HG02798 (cell line): ENCODE data around the gene CADPS2.

ENCODE experiments used
- ATAC-seq: cut with Tn5 transposase; IDR thresholded peaks from one replicate; pipeline ENCODE4 v1.9.1; 2021; ENCODE audit warnings: mild to moderate bottlenecking; ENCODE audit not compliant: unreplicated experiment, poor library complexity

CADPS2 gene

DNA sequence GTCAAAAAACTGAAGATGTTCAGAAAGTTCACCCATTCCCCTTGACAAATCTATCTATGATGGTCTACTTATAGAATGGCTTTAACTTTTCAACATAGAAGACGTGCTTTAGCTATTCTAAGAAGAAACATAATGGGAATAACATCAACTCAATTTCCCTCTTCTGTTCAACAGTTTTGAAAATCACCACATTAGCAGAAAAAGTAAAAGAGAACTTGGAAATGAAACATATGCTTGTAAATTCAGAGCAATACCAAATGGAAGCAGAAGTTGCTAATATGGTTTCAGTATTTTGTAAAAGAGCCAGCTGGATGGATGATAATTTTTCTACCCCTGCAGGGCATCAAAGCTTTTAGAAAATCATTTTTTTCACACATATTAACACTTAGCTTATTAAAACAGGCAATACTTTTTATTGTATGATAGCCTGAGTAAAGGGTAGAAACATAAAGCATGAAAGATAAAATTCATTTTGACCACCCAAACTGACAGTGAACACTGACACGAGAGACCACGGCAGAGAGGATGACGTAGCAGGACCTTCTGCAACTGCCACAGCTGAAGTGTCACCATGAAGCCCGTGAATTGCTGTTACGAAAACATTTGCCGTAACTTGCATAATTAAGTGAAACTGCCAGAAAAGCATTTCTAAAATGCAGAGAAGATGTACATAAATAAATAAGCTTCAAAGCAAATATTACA, 542.5 kb downstream of the CADPS2 start:
- ATAC-seq: no peak

DNA sequence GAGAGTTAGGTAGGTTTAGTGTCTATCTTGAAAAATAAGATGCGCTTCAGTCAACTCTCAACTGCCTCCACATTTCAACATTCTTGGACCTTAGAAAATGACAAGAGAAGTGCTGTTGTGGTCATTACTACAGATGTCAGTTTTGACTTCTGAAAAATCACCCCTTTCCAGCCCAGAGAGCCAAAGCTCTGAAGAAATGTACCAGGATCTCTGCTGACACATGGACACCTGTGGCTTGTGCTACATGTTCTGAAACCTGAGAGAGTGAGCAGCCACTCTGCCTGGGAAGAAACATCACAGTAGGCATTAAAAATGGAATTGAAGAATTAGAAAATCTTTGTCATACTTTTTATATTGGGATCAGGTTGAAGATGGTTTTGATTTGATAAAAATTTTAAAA, 545.8 kb downstream of the CADPS2 start:
- no peak for ATAC-seq

DNA sequence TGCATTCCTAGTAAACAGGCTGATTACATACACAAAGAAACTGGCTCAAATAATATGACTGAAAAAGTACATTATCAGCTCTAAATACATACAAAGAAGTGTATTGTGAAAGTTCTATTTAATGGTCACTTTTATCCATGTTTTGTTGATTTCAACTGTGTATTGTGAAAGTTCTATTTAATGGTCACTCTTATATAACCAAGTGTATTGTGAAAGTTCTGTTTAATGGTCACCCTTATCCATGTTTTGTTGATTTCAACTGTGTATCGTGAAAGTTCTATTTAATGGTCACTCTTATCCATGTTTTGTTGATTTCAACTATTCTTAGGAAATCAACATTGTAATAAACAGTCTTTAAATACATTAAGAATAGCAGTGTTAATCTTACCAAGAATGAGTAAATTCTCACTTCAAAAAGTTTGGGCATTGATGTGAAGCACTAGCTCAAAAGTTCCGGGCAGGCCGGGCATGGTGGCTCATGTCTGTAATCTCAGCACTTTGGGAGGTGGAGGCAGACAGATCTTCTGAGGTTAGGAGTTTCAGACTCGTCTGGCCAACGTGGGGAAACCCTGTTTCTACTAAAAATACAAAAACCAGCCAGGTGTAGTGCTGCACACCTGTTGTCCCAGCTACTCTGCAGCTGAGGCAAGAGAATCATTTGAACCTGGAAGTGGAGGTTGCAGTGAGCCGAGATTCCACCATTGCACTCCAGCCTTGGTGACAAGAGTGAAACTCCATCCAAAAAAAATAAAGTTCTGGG, 546.9 kb downstream of the CADPS2 start:
- ATAC-seq: no peak

GRCh38 chr7:122337011-122337410, 549.2 kb downstream of the CADPS2 start:
- ATAC-seq: no peak

DNA sequence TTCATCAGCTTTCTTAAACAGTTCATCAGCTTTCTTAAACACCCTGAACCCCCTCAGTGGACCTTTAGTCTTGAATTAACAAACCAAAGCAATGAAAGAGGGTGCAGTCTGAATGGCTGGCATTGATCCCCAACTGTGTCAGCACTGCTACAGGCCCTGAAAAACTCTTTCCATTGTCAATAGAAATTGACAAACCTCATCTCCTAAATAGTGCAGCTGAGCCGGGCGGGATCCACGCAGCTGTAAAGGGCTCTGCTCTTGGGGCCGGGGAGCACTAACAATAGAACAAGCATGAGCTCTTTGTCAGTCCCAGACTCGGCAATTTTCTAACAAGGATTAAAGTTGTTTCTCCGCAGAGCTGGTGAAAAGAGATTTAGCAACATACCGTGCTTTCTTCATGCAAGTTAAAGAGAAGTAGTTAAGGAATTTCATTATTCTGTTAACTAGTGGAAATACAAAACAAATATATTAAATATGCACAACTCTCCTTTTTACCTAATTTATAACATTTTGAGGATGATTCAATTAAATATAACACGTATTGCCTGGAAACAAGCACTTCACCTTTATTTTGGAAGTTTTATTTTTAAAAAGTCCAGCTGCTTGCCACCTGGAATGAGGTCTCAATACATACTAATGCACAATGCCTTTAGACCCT, 557.0 kb downstream of the CADPS2 start:
- ATAC-seq: no peak

DNA sequence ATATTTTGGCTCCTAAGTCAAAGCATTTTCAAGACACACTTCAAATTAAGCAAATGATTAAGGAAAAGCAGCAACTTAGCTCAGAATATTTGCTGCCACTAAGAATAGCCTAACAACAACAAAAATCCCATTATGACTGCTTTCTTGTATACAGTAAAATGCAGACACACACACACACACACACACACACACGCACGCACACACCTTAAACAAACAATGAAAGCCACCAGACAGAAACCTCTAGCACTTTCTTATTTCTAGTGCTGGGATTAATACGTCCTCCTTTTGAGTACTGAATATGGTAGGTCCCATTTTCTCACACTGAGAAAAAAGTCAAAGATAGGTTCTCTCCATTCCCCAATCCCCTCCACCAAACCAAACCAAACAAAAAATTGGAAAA, 558.3 kb downstream of the CADPS2 start:
- no peak for ATAC-seq

- no peak for ATAC-seq
Observed at GRCh38 chr7:122316467-122317388, 569.5 kb downstream of the CADPS2 start.

DNA sequence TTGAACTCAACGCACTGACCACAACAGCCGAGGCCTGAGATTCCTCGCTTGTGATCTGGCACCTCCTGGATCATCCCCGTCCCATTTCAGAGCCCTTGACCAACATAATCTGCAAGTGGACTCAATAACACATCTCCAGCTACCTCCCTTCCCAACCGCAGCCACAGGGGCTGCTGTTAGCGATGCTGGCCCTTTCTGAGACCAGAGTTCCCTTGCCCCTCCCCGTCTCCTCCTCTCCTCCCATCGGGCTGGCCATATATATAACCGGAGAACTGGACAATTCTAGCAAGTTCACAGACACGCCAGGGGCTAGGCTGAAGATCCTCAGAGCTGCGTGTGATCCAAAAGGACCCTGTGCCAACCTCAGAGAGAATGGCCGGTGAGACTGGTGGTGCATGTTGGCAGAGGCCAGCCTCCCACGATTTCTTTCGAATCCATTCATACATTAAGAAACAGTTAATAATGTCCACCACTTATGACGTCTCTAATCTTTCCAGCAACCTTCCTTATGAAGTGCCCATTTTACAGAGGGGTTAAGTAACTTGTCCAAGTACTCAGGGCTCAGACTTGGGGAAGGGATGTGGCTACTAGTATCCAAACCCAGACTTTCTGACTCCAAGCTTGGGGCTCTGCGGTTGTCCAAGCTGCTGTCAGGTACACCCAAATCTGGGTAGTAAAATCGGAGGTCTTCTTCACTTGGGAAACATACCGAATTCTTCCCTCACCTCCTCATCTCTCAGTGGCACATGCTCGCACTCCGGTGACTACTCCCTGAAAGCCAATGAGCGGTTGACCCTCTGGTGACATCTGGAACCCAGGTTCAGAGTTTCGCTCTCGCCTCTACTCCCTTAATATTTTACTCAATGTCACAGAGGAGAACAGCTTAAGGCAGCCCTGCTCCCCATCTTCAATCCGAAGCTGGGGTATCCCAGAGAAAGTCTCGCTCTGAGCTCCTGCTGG, 570.5 kb downstream of the CADPS2 start:
- ATAC-seq: no peak

DNA sequence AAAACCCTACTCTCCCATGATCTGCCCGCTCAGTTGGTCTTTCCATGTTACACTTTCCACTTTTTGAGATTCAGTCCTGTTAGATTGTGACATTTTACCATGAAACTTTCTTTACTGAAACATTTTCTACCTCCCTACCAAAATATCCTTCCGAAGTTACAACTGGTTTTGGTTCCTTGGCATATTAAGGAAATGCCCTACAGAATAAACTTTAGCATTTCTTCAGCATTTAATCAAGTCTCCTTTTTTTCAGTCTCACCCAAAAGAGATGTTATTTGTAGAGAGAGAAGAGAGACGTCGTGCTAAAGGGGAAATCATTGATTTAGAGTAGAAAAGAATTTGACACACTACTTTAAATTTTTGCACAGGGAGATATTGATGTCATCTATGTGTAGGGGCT, 572.0 kb downstream of the CADPS2 start:
- no peak for ATAC-seq

DNA sequence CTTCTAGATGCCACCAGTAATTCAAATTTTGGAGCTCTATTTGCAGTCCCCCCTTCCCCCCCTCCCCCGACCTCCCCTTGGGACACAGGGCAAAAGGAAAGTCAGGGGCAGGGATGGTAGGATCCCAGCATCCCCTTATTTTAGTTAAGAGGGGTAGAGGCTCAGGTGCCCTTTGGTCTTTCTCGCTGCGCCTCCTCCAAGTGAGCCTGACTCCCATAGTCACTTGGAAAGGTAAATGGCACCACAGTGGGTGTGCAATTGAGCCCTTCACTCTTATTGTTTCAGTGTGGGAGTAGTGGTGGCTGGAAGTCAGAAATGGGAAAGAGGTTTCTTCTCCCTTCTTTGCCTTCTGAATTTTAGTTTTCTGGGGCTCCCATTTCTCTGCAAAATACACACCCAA, 573.5 kb downstream of the CADPS2 start:
- ATAC-seq: no peak

DNA sequence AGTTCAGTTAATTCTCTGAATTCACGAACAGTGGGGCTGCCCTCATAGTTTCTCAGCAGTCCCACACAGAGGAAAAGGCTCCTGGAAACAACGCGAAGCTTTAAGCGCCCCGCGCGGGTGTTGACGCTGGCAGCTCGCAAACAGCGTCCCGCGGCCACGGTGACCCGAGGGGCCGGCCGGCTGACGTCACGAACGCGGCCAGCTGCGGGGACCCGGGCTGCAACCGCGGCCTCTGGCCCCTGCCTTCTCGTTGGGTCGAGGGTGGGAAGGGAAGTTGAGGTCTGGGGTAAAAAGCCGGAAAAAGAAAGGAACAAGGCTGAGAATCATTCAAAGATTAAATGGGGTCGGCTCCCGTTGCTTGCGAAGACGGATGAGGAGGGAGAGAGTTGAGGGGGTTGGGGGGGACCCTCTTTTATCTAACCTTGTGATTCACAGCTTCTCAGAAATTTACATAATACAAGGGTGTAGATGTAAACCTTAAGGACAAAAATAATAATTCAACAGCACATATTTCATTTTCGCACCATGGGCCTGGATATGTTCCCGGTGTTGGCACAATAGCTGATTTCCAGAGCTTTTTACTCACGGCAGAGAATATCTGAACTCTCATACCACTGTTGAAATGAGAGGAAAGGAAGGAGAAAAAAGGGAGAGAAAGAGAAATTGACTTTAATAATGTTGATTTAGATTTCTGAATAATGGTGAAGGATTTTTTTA, 574.4 kb downstream of the CADPS2 start:
- no peak for ATAC-seq

DNA sequence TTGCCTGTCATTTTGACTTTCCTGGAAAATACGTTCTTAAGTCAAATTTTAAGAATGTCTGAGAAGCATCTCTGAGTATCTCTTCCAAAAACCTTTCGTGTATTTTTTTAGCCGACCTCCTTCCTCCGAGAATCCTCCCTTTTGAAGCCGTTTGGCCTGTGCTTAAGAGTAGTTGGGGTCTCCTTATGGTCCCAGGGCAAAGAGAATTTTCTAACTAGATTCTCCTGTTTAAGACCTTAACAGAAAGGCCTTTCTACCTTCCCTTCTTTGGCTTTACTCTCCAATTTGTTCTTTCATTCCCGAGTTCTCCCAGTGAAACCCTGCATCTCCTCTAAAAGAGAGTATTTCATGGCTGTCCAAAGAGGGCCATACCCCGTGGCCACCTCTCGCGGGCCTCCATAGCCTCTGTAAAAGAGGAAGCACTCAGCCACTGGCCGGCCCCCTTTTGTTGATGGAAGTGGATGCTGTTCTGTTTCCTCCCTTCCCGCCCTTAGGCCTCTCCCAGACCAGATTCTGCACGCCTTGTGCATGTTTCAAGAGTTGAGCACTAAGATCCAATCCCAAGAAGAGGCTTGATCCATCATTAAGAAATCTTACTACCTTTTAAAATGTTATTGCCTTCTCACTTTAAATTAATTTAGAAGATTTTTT, 575.1 kb downstream of the CADPS2 start:
- no peak for ATAC-seq

- peak; percentile 49 for ATAC-seq
Observed at GRCh38 chr7:122310119-122311021, 575.9 kb downstream of the CADPS2 start.

GRCh38 chr7:122309421-122309820, 576.8 kb downstream of the CADPS2 start:
- no peak for ATAC-seq

DNA sequence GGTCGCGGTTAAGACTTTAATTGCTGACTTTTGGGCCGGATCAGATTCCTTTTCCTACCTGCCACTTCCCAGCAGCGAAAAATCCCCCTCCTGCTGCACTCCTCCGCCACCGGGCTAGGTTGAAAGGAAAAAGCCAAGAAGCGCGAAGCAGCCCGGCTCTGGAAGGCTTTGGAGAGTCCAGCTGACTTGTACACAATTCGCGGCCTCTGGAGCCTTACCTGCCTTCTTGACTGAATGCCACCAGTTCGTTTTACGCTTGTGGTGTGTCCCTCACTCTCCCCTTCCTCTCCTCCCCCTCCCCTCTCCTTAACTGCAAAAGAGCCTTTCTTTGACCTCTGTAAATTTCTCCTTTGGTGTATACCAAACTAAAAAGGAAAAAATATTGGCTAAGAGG, 579.0 kb downstream of the CADPS2 start:
- no peak for ATAC-seq

DNA sequence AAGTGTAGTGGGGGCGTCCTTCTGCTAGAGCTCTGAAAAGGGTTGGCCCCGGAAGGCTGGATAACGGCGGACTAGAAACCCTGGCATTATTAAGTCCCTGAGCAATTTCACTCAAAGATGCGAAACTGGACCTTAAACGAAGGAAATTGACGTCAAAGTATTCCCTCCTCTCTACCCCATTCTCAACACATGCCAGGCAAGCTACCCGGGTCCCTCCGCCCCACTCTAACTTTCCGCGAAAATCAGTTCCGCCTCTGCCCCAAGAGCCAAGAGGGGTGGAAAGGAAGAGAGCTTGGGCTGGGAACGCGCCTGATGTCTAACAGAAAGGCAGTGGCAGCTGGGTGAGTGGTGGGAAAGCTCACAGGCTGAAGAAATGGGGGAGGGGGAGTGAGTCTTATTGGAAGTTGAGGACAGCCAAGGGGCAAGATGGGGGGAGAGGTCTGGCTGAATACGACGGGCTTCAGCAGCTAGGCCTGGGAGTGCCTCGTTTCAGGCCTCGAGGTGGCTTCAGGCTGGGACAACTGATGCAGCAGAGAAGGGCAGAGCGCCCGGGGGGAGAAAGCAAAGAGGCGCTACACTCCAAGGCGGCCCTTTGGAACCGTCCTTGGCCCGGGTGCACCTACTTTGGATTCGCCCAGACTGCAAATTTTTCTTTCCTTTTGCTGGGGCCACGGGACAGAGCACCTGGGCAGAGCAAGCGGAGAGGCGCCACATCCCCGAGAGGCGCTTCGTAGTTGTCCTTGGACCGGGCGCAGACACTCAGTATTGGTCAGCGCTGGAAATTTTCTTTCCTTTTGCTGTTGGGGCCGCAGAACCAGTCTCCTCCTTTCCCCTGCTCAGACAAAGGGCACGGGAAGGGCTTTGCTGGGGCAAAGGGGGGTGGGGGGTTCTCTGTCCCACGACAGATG, 579.7 kb downstream of the CADPS2 start:
- no peak for ATAC-seq
